Measurements from ENCODE around the gene PPME1. TPM values are rescaled to one million over a fixed set of nuclear protein-coding genes. Genes with fewer than 3 reads are reported as not detected.
"Not testable (repeated sequence)": the region's sequence is repeated elsewhere in the genome, so short reads cannot be mapped to it uniquely, and the experiment has no call there.

Gene PPME1
- total and polyA plus RNA-seq, 9 of the 15 experiments (the other 6 are each of a cell fraction or from before 2014, with no cell fraction given) = 9.8 to 81.7 (median 37.6) TPM

GRCh38 chr11:74123008-74123448 lies 48.1 kb upstream of the PPME1 start (continued):
- TF ChIP-seq HOXB6 (CRISPR knock-in tag; IDR thresholded peaks at IDR 0.05; ENCODE audit: borderline replicate concordance) (no peak), ZBTB11 (CRISPR knock-in tag; IDR thresholded peaks at IDR 0.05) (no peak), ZNF740 (CRISPR knock-in tag; IDR thresholded peaks at IDR 0.05) (no peak), ZNF740 (tag; IDR thresholded peaks at IDR 0.05) (no peak), RCOR1 (IDR thresholded peaks at IDR 0.05; ENCODE audit: borderline replicate concordance in 1 of 2, low read depth in 2 of 2, low read length in 2 of 2) (no peak)

- not testable (repeated sequence) for BruUV-seq (replicated peaks)
These were observed 42.0 kb upstream of the PPME1 start for GRCh38 chr11:74129121-74129520.

More at GRCh38 chr11:74129121-74129520, 42.0 kb upstream of the PPME1 start:
- CTCF ChIA-PET (ENCODE audit: low intra/inter-chr PET ratio); H4K20me1 ChIP-seq (replicated peaks; ENCODE audit: control insufficient read depth, insufficient read depth, low read length); H3K27me3 ChIP-seq (ENCODE audit: control insufficient read depth in 2 of 2, insufficient read depth in 2 of 2, low read length in 2 of 2); H3K9me3 ChIP-seq (replicated peaks; ENCODE audit: control insufficient read depth, insufficient read depth, low read depth, low read length); DNase-seq (ENCODE audit: extremely low read depth in 1 of 4, low spot score in 3 of 4); H2AFZ ChIP-seq (ENCODE audit: low read depth, low read length); FAIRE-seq; H3K9me1 ChIP-seq (ENCODE audit: control insufficient read depth, insufficient read depth, low read length); intact Hi-C loops (cut with micrococcal nuclease); H3K4me2 ChIP-seq (ENCODE audit: insufficient read depth, low read length); H3K9ac ChIP-seq (ENCODE audit: insufficient read depth in 1 of 2, low read depth in 2 of 2, low read length in 2 of 2); H3K4me1 ChIP-seq (replicated peaks in 1 of 2; ENCODE audit: control insufficient read depth in 2 of 2, insufficient read depth in 2 of 2, low read length in 2 of 2); H3K27ac ChIP-seq (ENCODE audit: extremely low read depth, low read depth, low read length); POLR2A ChIA-PET; in situ Hi-C loops (cut with MboI); H3K79me2 ChIP-seq (ENCODE audit: control insufficient read depth, insufficient read depth, low read length); H3K4me3 ChIP-seq; ATAC-seq: not testable (repeated sequence)
- WGBS (ENCODE audit: insufficient coverage, low coverage, missing lambda C conversion rate) = no CpG with 5 or more reads among the region's 33 CpGs
- H3K36me3 ChIP-seq (ENCODE audit: control insufficient read depth, insufficient read depth, low read length) = peaks cover 14% of the 10 kb centered on the region; the same call in 2 of the 3 replicates
